K562 (cell line): Measurements from ENCODE around the gene NFKBIA. TPM values are rescaled to one million over a fixed set of nuclear protein-coding genes. Genes with fewer than 3 reads are reported as not detected.
A peak's percentile ranks its signal among the peaks of the same experiment; 100 is the strongest.

Experiments
- ATAC-seq: fragments of 200-7000 bp; cut with Tn5 transposase; 3 replicates; pipeline ENCODE4 v1.9.1; 2020; ENCODE audit warnings: moderate library complexity
- BruUV-seq: library from RNA; stranded (reverse); fragments of 400-500 nt; replicated peaks from 2 replicates; lab custom pipeline; 2021; lab: Mats Ljungman, UMichigan
- CTCF ChIA-PET: fragments of 300-600 bp; formaldehyde crosslinking; extraction: SDS; loops from one replicate; lab custom pipeline; 2021; ENCODE audit warnings: low intra/inter-chr PET ratio; lab: Yijun Ruan, JAX
- POLR2A ChIA-PET: fragments of 300-600, 350-650 bp; sonication (Branson Sonifier 250); formaldehyde crosslinking; extraction: SDS; loops from one replicate; lab custom pipeline; 2021; ENCODE audit warnings: antibody characterized with exemption, inconsistent platforms; lab: Yijun Ruan, JAX
- DNase-seq, 4 experiments: peaks; one replicate each; pipeline versions ENCODE4 v3.0.0 to v3.0.0-alpha.2; 2011 to 2018; ENCODE audit warnings: low spot score in 3 of 4, mixed read lengths in 3 of 4; ENCODE audit errors: extremely low read depth in 1 of 4
- FAIRE-seq: peaks from 2 replicates; lab custom pipeline; 2011; peaks lifted over from hg19 to GRCh38; lab: Jason Lieb, UNC
- H2AFZ ChIP-seq: 2 replicates; pipeline ENCODE4 v1.6.0; 2011; ENCODE audit warnings: low read depth, low read length, control low read depth, inconsistent platforms
- H3K27ac ChIP-seq: fragments of 200-600 bp; 3 replicates; pipeline ENCODE4 v1.8.0; 2011; ENCODE audit warnings: low read depth, mild to moderate bottlenecking, control low read depth, inconsistent platforms, low read length, moderate library complexity, mixed read lengths; ENCODE audit errors: extremely low read depth
- H3K27me3 ChIP-seq, 2 experiments: fragments of 300-600 bp in 1 of 2; 2 replicates in 1 of 2; 3 replicates in 1 of 2; pipeline versions ENCODE4 v1.6.0 to v1.8.0; 2011; ENCODE audit warnings: inconsistent platforms in 2 of 2, low read length in 2 of 2, mild to moderate bottlenecking in 1 of 2, mixed read lengths in 1 of 2, moderate library complexity in 1 of 2; ENCODE audit not compliant: control insufficient read depth in 2 of 2, insufficient read depth in 2 of 2
- H3K36me3 ChIP-seq: fragments of 300-600 bp; 3 replicates; pipeline ENCODE4 v1.8.0; 2011; ENCODE audit warnings: mild to moderate bottlenecking, low read length, inconsistent platforms; ENCODE audit not compliant: control insufficient read depth, insufficient read depth
- H3K4me1 ChIP-seq, 2 experiments: fragments of 200-600 bp in 1 of 2; replicated peaks in 1 of 2; 2 replicates in 1 of 2; 3 replicates in 1 of 2; pipeline versions ENCODE4 v1.5.1 to v1.8.0; 2011; ENCODE audit warnings: inconsistent platforms in 2 of 2, low read length in 2 of 2, mild to moderate bottlenecking in 1 of 2, mixed read lengths in 1 of 2, moderate library complexity in 1 of 2; ENCODE audit not compliant: control insufficient read depth in 2 of 2, insufficient read depth in 2 of 2
- H3K4me2 ChIP-seq: 2 replicates; pipeline ENCODE4 v1.6.1; 2011; ENCODE audit warnings: low read length, control low read depth, inconsistent platforms, mixed read lengths; ENCODE audit not compliant: insufficient read depth
- H3K4me3 ChIP-seq: fragments of 200-600 bp; sonication (generic), shearing (Covaris generic); 2 replicates; pipeline ENCODE4 v1.5.1; 2016; ENCODE audit warnings: control low read depth, inconsistent platforms
- H3K79me2 ChIP-seq: fragments of 200-600 bp; 3 replicates; pipeline ENCODE4 v1.8.0; 2011; ENCODE audit warnings: low read length, inconsistent platforms; ENCODE audit not compliant: control insufficient read depth, insufficient read depth
- H3K9ac ChIP-seq, 2 experiments: 2 replicates each; pipeline versions ENCODE4 v1.6.0 to v1.6.1; 2011; ENCODE audit warnings: low read depth in 2 of 2, low read length in 2 of 2, control low read depth in 1 of 2, inconsistent platforms in 1 of 2, mild to moderate bottlenecking in 1 of 2, mixed read lengths in 1 of 2; ENCODE audit not compliant: insufficient read depth in 1 of 2
- H3K9me1 ChIP-seq: one replicate; pipeline ENCODE4 v1.6.0; 2011; ENCODE audit warnings: inconsistent platforms, mild to moderate bottlenecking, low read length, moderate library complexity; ENCODE audit not compliant: control insufficient read depth, insufficient read depth
- H3K9me3 ChIP-seq: replicated peaks from 2 replicates; pipeline ENCODE4 v1.5.1; 2011; ENCODE audit warnings: low read depth, low read length, inconsistent platforms; ENCODE audit not compliant: control insufficient read depth, insufficient read depth
- H4K20me1 ChIP-seq: replicated peaks from 2 replicates; pipeline ENCODE4 v1.6.1; 2011; ENCODE audit warnings: low read length, inconsistent platforms, mixed read lengths; ENCODE audit not compliant: control insufficient read depth, insufficient read depth
- ATF1 ChIP-seq, 2 experiments: fragments of 450-650 bp in 1 of 2; IDR thresholded peaks; 2 replicates each; pipeline ENCODE4 v1.6.1; 2016; ENCODE audit warnings: missing compliant biosample characterization in 1 of 2, missing genetic modification characterization in 1 of 2
- BCLAF1 ChIP-seq, 2 experiments: fragments of 450-650 bp in 1 of 2; IDR thresholded peaks; 2 replicates each; pipeline ENCODE4 v1.6.1; 2011 to 2017; ENCODE audit warnings: low read depth in 2 of 2, antibody characterized with exemption in 1 of 2, borderline replicate concordance in 1 of 2, low read length in 1 of 2, mild to moderate bottlenecking in 1 of 2, mixed read lengths in 1 of 2; ENCODE audit not compliant: control insufficient read depth in 1 of 2
- GMEB1 ChIP-seq: fragments of 250-450 bp; sonication (Bioruptor Pico); IDR thresholded peaks from 2 replicates; pipeline ENCODE4 v1.4.0; 2020; ENCODE audit warnings: mild to moderate bottlenecking
- KLF6 ChIP-seq: fragments of 250-450 bp; sonication (Bioruptor Pico); IDR thresholded peaks from 2 replicates; pipeline ENCODE4 v1.4.0; 2020; ENCODE audit warnings: mild to moderate bottlenecking, moderate library complexity, borderline replicate concordance
- MEF2D ChIP-seq: conservative IDR thresholded peaks from 2 replicates; pipeline ENCODE4 v1.6.1; 2016; ENCODE audit warnings: low read depth, missing genetic modification characterization, missing compliant biosample characterization
- MTF1 ChIP-seq: fragments of 250-450 bp; sonication (Bioruptor Pico); IDR thresholded peaks from 2 replicates; pipeline ENCODE4 v1.9.0; 2021; ENCODE audit warnings: moderate library complexity, mild to moderate bottlenecking, inconsistent platforms, borderline replicate concordance
- NUFIP1 ChIP-seq: fragments of 450-650 bp; IDR thresholded peaks from 2 replicates; pipeline ENCODE4 v1.6.1; 2018; ENCODE audit not compliant: partially characterized antibody
- PCBP2 ChIP-seq: fragments of 200-400 bp; formaldehyde crosslinking; IDR thresholded peaks from 2 replicates; pipeline ENCODE4 v1.6.1; 2018; ENCODE audit warnings: low read length, low read depth, mild to moderate bottlenecking, moderate library complexity; ENCODE audit not compliant: poor library complexity, severe bottlenecking
- PRPF4 ChIP-seq: fragments of 200-400 bp; formaldehyde crosslinking; IDR thresholded peaks from one replicate; pipeline ENCODE4 v1.6.1; 2017; ENCODE audit warnings: low read length, low read depth, mild to moderate bottlenecking; ENCODE audit not compliant: insufficient read depth, poor library complexity, severe bottlenecking
- SRF ChIP-seq, 2 experiments: fragments of 250-450, 450-650 bp in 1 of 2; sonication (Bioruptor Pico) in 1 of 2; sonication (generic) in 1 of 2; formaldehyde crosslinking; IDR thresholded peaks; 2 replicates each; pipeline versions ENCODE4 v1.5.0 to v1.5.1; 2020 to 2022; ENCODE audit warnings: mild to moderate bottlenecking in 1 of 2, missing genetic modification reagents in 1 of 2
- SRSF3 ChIP-seq: fragments of 200-400 bp; formaldehyde crosslinking; IDR thresholded peaks from 2 replicates; pipeline ENCODE4 v1.6.1; 2016; ENCODE audit warnings: mild to moderate bottlenecking, low read length, moderate library complexity; ENCODE audit not compliant: insufficient read depth
- TOE1 ChIP-seq, 2 experiments: fragments of 450-650 bp in 1 of 2; sonication (generic) in 1 of 2; formaldehyde crosslinking in 1 of 2; IDR thresholded peaks; 2 replicates each; pipeline versions ENCODE4 v1.7.1 to v1.8.0; 2016 to 2022; ENCODE audit warnings: borderline replicate concordance in 2 of 2, mild to moderate bottlenecking in 2 of 2, antibody characterized with exemption in 1 of 2, inconsistent platforms in 1 of 2, low read depth in 1 of 2, missing genetic modification reagents in 1 of 2, moderate library complexity in 1 of 2
- ZFP30 ChIP-seq: fragments of 250-450 bp; sonication (Bioruptor Pico); IDR thresholded peaks from 2 replicates; pipeline ENCODE4 v1.8.0; 2022; ENCODE audit warnings: moderate library complexity, mild to moderate bottlenecking, inconsistent platforms, borderline replicate concordance
- ZNF324 ChIP-seq: fragments of 250-450 bp; sonication (Bioruptor Pico); IDR thresholded peaks from 2 replicates; pipeline ENCODE4 v1.4.0; 2020; ENCODE audit warnings: mild to moderate bottlenecking
- ZNF41 ChIP-seq: fragments of 250-450 bp; sonication (Bioruptor Pico); conservative IDR thresholded peaks from 2 replicates; pipeline ENCODE4 v1.4.0; 2020; ENCODE audit warnings: mild to moderate bottlenecking
- WGBS: fragments of 100-300 bp; shearing (Covaris generic); methylation state at CpG from one replicate; pipeline ENCODE4 v1.1.6; 2016; ENCODE audit warnings: low coverage, mixed read lengths; ENCODE audit not compliant: insufficient coverage; ENCODE audit errors: missing lambda C conversion rate; 5-methylcytosine and 5-hydroxymethylcytosine counted together
- in situ Hi-C: fragments of 300-500 bp; cut with MboI; formaldehyde crosslinking; loops from 4 replicates; pipeline ENCODE4 v1.15.0; 2018; ENCODE audit warnings: inconsistent platforms, mixed read lengths
- intact Hi-C: fragments of 100-400 bp; cut with micrococcal nuclease; formaldehyde crosslinking; loops from 2 replicates; pipeline ENCODE4 v1.14.2; 2022
- polyA plus RNA-seq, 8 experiments: library from polyadenylated mRNA; depleted of rRNA in 4 of 8; stranded (reverse) in 5 of 8; unstranded in 3 of 8; fragments of >200 nt; fragmentation: Nextera tagmentation in 2 of 8; fragmentation: Illumina TruSeq in 1 of 8; extraction: Ambion mirVana in 2 of 8; extraction: Trizol in 1 of 8; gene quantifications; 2 replicates each; pipeline versions ENCODE4 v1.2.1 to v1.2.3, GENCODE V29; 2011 to 2014; ENCODE audit warnings: inconsistent platforms in 1 of 8, missing spikeins in 1 of 8
- total RNA-seq, 7 experiments: library from RNA; depleted of rRNA in 6 of 7; stranded (reverse); fragments of >200 nt in 6 of 7; fragmentation: Illumina TruSeq in 2 of 7; extraction: Trizol in 2 of 7; gene quantifications; 2 replicates each; pipeline versions ENCODE4 v1.2.1 to v1.2.3, GENCODE V29; 2011 to 2021; ENCODE audit warnings: low replicate concordance in 1 of 7

Gene NFKBIA
- total and polyA plus RNA-seq, 9 of the 15 experiments (the other 6 are each of a cell fraction or from before 2014, with no cell fraction given): 6.9 to 31.8 (median 18.2) TPM

GRCh38 chr14:35355981-35356841 lies 48.3 kb downstream of the NFKBIA start:
- Histone ChIP-seq H2AFZ (peak overlapping the region; percentile 85), H3K79me2 (no peaks in the 10 kb centered on the region), H3K36me3 (no peaks in the 10 kb centered on the region), H3K4me1 (peaks cover 16 to 28% of the 10 kb centered on the region in 2 experiments), H3K27ac (peak overlapping the region; percentile 73), H3K27me3 (no peaks in the 10 kb centered on the region), H3K9me3 (no peaks in the 10 kb centered on the region), H4K20me1 (no peaks in the 10 kb centered on the region), H3K9me1 (no peaks in the 10 kb centered on the region), H3K9ac (peak overlapping the region in 1 of 2 experiments; percentile 48; a peak in 3 of 4 replicates), H3K4me3 (no peak overlapping the region), H3K4me2 (peak overlapping the region; percentile 54)
- in situ Hi-C loops: no loop called here
- DNase-seq (peak; percentile 35 to 82 (median 56)), ATAC-seq (peak; percentile 79), FAIRE-seq (peak; percentile 91)
- BruUV-seq: no TSS peak
- intact Hi-C loops: no loop called here
- WGBS: 2% methylated on average over 4 of the region's 5 CpGs
- POLR2A ChIA-PET: interaction anchor here (0.6 kb wide), 2 partner anchors 41 to 64 kb away, joined by 3 read pairs; partner anchors contain the start of gene PSMA6
- CTCF ChIA-PET: no interaction called here
- no peak for TF ChIP-seq PCBP2
- TF ChIP-seq TOE1 (IDR thresholded peaks at IDR 0.05; ENCODE audit: borderline replicate concordance): no peak
- TF ChIP-seq TOE1 (CRISPR knock-in tag; IDR thresholded peaks at IDR 0.05; ENCODE audit: borderline replicate concordance, low read depth): no peak
- TF ChIP-seq MTF1 (CRISPR knock-in tag): no peak
- no peak for TF ChIP-seq ZNF41 (CRISPR knock-in tag)
- no peak for TF ChIP-seq PRPF4
- TF ChIP-seq MEF2D (tag): no peak
- TF ChIP-seq ZFP30 (CRISPR knock-in tag): no peak
- TF ChIP-seq NUFIP1: no peak
- no peak for TF ChIP-seq GMEB1
- TF ChIP-seq ATF1 (CRISPR knock-in tag; IDR thresholded peaks at IDR 0.05): no peak
- peak; percentile 53; the same call in 1 of the 2 replicates for TF ChIP-seq ATF1 (tag; IDR thresholded peaks at IDR 0.05)
- TF ChIP-seq SRF (CRISPR knock-in tag; IDR thresholded peaks at IDR 0.05): no peak
- no peak for TF ChIP-seq ZNF324 (CRISPR knock-in tag)
- TF ChIP-seq SRSF3: no peak
- TF ChIP-seq BCLAF1 (IDR thresholded peaks at IDR 0.05; ENCODE audit: borderline replicate concordance in 1 of 2, control insufficient read depth in 1 of 2, low read depth in 2 of 2, low read length in 1 of 2): no peak
- no peak for TF ChIP-seq KLF6
